Erythroblast (primary cell): Measurements from ENCODE around the gene SRA1.

ENCODE experiments used
- GATA1 ChIP-seq: IDR thresholded peaks from 2 replicates; pipeline ENCODE4 v1.6.1; 2011; ENCODE audit warnings: low read depth, mild to moderate bottlenecking, control low read depth, low read length, moderate library complexity
- POLR2A ChIP-seq: IDR thresholded peaks from 2 replicates; pipeline ENCODE4 v1.6.1; 2011; ENCODE audit warnings: mild to moderate bottlenecking, low read length

DNA sequence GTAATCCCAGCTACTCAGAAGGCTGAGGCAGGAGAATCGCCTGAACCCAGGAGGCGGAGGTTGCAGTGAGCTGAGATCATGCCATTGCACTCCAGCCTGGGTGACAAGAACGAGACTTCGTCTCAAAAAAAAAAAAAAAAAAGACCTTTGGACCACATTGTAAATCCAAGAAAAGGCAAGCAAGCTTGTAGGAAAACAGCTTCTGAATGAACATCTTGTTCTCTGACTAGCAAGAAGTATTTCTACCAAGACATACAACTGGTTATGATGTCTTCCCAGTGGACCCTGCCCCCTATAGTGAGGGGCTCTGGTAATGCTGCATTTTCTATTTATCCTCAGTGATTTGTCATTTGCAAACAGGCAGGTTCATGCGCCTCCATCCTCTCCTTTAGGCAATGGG is 14.3 kb downstream of the SRA1 start:
- no peak for TF ChIP-seq POLR2A
- no peak for TF ChIP-seq GATA1
